IPS-NIHi7 (cell line): Measurements from ENCODE around the gene BATF2.

Source experiments
- DNase-seq: peaks from one replicate; pipeline ENCODE4 v3.0.0; 2012; ENCODE audit warnings: mixed read lengths; ENCODE audit errors: extremely low spot score

Gene BATF2

GRCh38 chr11:64969209-64969608 lies 27.6 kb downstream of the BATF2 start:
- no peak for DNase-seq

GRCh38 chr11:64967375-64967774 lies 29.4 kb downstream of the BATF2 start:
- DNase-seq: no peak

GRCh38 chr11:64963072-64963631 lies 33.6 kb downstream of the BATF2 start:
- DNase-seq: no peak

- no peak for DNase-seq
These were observed 36.1 kb downstream of the BATF2 start for GRCh38 chr11:64960719-64961118.

- no peak for DNase-seq
These were observed 37.3 kb downstream of the BATF2 start for GRCh38 chr11:64959498-64959897.

GRCh38 chr11:64954201-64954600 lies 42.6 kb downstream of the BATF2 start:
- no peak for DNase-seq

- no peak for DNase-seq
These were observed 45.2 kb downstream of the BATF2 start for GRCh38 chr11:64951529-64951928.

GRCh38 chr11:64947208-64947814 lies 49.5 kb downstream of the BATF2 start:
- DNase-seq: no peak
